HG02642 (cell line): ENCODE measurements around the gene MTCL1.

Source experiments
- ATAC-seq: cut with Tn5 transposase; IDR thresholded peaks from one replicate; pipeline ENCODE4 v1.9.1; 2021; ENCODE audit warnings: mild to moderate bottlenecking; ENCODE audit not compliant: unreplicated experiment, poor library complexity

Gene MTCL1

DNA sequence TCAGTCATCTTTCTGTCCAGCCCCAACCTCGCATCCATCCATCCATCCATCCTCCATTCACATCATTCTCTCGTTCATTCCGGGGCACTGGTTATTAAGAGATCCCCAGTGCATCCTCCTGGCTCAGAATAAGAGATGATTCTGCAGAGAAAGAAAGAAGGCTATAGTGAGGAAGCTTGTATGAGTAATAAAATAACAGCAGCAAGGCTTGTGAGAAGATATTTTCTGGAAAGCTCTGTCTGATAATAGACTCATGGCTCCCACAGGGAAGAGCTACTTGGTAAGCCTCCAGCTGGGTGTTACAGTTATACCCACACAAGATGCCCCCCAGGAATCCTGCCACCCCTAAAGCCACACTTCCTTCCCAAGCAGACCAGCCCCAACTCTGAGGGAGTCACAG, 143.2 kb downstream of the MTCL1 start:
- no peak for ATAC-seq

DNA sequence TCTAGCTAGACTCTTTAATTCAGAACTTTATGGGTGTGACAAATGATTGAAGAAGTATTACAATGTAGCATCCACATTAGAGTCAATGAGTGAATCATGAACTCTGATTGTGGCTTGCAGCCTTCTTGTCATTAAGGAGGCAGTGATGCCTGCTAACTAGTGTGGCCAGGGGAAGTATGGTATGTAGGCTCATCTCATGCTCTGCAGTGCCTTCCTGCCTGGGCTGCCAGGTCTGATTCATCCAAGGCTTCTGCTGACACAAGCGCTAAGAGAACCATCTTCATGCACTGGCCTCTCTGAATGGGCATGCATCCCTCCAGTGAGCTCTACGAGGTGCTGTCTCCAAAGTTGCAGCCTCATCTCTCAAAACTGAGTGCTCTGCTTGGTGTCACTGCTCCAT, 144.3 kb downstream of the MTCL1 start:
- no peak for ATAC-seq

DNA sequence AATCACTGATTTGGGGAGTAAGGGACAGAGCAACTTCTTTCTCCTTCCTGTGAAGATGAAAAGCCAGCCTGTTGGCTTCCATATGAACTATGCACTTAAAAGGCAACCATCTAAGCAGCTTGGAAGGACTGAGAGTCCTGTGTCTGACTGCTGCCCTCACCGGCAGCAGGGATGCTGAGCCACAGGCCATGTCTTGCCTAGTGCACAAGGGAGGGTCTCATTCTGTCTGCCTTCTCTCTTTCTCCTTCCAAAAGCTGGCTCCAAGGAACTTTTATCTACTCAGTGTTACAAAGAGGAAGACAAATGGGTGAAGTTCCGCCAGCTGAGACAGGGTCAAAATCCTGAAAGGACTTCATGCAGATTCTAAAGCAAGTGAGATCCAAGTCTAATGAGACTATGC, 146.3 kb downstream of the MTCL1 start:
- ATAC-seq, result no peak

DNA sequence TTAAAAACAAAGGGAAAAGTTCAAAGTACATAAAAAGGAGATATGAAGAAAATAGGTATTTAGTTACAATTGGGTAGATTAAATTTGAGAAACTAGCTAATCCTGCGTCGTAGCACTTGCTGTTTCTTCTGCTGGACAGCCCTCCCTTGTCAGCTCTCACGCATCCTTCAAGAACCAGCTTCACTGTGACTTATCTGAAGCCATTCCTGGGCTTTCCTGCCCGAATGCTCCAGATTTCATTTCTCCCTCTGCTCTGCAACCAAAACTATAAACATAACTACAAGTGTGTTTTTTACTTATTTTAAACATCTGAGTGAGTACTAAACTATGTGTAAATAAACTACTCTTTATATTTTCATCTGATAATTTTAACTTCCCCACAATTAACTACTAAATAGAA, 149.2 kb downstream of the MTCL1 start:
- no peak for ATAC-seq

DNA sequence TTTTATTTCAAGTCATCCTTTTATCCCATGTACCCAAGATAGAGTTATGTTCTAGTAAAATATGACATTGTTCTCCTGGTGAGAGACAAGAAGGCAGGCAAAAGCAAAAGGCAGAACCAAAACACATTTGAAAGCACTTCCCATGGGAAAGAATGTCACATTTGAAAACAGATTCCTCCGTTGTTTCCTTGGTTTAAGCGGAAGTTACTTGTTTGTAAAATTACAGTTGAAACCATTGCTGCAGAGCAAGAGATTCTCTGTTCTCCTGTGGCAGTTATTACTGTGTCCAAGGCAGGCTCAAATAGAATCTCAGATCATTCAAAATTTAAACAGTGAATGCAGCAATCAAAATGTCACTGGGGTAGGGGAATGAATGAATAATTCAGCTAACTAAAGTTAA, 149.6 kb downstream of the MTCL1 start:
- no peak for ATAC-seq

DNA sequence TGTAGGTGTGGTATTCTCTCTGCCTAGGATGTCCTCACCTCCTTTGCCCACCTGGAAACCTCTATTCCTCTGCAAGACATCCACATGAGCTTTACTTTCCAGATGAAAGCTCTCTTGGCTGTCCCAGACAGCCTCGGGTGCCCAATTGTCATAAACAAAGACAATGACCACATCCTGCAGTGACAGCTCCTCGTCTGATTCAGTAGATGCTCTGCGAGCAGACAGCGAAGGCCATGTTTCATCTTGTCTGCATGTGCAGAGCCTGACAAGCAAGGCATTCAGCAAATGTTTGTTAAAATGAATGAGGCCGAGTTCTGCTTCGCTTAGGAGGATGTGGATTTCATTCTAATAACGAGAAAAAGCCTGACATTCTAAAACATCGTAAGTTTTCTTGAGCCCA, 150.9 kb downstream of the MTCL1 start:
- no peak for ATAC-seq

DNA sequence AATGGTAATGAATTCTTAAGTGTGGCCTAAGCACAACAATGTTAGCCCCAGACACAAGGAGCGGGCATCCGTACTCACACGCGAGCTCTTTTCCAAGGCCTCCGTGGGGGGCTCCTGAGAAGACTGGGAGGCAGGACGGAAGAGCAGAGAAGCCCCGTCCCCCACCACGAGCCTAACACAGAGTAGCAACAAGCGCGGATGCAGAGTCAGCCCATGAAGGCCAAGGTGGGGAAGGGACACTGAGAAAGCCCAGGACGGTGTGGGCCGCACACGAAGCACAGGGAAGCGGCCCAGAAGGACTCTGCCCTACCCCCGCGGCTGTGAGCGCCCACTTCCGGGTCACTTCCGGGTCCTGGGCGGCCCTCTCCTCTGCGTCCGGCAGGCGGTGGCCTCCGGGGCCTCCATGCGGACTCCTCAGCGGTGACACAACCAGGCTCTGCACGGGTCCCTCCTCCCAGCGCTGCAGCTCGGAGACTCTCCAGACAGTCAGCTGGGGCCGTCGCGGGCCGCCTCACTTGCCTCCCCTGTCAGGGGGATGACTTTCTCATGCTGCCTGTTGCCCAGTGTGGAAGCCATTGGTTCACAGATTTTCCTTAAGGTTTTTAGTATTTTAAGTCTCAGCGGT, 151.5 kb downstream of the MTCL1 start:
- ATAC-seq, result no peak

DNA sequence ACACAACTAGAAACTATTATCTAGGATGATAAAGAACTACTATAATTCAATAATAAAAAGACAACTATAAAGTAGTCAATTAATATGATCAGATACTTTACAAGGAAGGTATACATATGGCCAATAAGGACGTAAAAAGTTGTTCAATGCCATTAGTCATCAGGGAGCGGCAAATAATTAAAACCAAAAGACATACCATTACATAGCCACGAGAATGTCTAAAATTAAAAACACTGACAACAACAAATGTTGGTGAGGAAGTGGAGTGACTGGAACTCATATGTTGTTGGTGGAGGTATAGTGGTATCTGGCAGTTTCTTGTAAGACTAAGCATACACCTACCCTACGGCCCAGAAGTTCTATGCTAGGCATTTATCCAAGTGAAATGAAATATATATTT, 152.4 kb downstream of the MTCL1 start:
- no peak for ATAC-seq

DNA sequence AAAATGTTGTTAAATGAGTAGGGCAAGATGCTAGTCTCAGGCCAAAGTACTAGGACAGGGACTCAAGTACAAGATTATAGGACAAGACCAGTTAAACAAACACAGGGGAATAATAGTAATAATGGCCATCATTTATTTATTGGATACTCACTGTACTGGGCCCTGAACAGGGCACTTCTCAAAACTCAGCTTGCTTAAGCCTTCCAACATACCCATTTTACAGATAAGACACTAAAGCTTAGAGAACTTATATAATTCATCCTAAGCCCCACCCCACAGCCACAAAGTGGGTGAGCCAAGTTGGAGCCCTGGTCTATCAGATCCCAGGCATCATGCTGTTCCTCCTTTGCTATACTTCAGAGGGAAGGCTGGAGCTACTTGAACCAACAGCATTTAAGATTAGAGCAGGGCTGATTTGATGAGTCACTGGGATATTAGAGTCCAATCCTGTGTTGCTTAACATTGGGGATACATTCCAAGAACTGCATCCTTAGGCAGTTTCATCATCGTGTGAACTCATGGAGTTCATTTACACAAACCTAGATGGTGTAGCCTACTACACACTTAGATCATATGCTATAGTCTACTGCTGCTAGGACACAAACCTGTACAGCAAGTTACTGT, 153.6 kb downstream of the MTCL1 start:
- ATAC-seq, result no peak

DNA sequence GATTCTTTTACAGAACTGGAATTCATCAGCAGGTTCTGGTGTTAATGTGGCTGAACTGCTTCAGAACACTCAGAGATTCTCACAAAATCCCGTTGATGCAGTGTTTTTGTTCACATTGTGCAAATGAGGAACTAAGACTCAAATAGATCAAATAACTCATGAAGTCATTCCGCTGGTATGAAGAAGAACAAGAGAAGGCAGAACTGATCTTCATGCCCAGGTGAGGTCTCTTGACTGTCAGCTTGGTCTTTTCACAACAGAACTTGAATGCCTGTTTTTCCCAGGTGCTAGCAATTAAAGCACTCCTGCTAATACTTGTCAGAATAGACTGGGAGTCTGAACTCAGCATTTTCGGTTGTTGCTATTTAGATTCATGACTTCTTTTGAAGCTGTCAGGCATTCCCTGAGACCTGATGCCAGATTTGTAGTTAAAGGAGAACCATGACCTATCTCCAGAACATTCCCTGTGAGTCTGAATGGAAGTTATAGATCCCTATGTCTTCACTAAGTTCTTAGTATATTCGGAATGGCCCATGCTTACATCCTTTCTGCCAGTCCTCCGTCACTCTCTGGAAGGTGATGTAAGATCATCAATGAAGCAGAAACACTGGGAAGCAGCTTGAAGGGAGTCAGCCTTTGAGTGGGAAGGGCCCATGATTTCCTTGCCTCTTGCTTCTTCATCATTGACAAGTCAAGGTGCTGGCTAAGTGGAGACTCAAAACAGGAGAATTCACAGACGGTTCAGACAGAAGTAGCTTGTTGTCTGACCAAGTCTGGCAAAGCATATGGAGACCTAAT, 155.7 kb downstream of the MTCL1 start:
- ATAC-seq, result no peak

DNA sequence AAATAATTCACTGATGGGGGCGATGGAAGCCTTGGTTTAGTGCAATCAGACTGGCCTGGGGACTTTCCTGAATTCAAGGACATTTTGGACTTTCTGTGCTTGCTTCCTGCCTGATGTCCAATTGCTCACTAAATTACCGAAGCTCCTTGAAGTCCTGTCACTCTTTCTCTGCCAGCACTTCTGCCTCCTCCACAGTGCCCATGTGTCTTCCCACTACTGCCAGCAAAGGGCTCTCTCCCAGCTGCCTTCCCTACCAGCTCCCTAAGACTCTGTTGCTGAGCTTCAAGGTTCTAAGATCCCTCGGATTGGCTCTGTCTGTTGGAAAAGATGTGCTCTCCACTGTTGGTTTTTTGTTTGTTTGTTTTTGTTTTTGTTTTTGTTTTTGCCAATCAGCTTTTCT, 158.1 kb downstream of the MTCL1 start:
- ATAC-seq, result no peak

DNA sequence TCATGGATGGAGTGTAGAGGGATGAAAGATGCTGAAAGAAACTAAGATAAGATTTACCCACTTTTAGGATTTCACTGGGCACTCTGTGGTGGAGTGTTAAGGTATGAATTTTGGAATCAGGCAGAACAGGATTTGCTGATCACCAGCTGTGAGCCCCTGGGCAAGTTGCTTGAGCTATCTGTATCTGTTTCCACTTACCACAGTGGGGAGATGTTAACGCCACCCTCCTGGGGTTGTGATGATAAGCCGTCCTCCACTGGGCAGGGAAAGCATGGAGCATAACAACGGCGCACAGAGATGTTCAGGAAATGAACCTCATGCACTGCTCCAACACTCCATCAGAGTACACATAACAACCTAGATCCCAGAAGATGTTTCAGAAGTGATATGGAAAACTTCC, 160.6 kb downstream of the MTCL1 start:
- ATAC-seq, result no peak

DNA sequence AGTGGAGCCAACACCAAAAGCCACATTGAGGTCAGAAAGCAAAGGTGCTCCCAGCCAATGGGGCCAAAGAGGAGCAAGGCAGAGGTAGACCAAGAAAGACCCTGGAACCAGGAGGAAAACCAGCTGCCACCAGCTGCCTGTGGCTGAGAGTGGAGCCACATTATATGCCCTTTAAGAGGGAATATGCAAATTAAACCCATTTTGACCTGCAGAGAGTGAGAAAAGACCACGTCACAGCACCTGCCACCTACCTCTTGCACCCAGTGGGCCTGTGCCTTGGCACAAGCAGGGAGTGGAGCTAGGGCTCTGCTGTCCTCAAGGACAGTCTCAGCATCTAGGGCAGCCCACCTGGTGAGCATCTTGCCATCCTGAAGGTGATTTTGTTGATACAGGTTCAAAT, 161.3 kb downstream of the MTCL1 start:
- ATAC-seq, result no peak

DNA sequence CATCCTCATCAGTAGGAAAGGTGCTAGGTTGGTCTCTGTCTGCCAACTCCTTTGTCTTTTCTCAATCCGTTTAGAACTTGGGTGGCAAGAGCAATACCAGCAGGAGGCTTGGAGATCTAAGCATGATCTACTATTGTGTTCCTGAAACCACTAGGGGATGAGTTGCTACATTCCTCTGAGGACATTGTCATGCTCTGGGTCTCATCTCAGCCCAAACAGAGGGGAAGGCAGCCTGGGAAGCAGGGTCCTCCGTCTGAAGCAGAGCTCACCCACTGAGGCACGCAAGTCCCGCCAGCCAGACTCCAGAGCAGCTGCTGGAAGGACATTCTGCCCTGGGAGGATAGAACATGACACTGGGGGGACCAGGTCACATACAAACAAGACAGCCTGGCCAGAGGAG, 162.9 kb downstream of the MTCL1 start:
- no peak for ATAC-seq

DNA sequence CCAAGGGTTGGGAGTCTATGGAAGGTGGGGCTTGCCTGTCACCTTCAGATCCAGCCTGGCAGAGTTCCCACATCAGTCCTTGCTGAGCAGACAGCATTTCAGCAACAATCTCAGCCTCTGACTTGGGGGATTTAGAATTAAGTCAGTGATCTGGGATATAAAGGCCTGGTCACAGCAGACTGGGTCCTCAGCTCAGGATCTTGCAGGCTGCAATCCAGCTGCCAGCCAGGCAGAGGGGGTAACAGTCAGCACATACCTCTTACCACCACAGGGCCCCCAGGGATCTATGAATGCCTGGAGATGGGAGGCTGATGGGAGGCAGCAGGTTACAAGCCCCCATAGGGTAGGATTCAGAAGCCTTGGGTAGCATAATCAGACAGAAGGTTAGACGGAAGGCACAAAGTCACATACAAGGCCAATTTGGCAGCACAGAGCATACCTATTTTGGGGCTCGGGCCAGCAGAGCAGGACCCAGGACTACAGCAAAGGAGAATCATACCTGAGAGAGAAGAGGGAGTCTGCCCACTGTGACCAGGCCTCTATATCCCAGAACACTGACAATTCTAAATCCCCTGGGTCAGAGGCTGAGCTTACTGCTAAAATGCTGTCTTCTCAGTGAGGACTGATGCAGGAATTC, 163.5 kb downstream of the MTCL1 start:
- no peak for ATAC-seq

DNA sequence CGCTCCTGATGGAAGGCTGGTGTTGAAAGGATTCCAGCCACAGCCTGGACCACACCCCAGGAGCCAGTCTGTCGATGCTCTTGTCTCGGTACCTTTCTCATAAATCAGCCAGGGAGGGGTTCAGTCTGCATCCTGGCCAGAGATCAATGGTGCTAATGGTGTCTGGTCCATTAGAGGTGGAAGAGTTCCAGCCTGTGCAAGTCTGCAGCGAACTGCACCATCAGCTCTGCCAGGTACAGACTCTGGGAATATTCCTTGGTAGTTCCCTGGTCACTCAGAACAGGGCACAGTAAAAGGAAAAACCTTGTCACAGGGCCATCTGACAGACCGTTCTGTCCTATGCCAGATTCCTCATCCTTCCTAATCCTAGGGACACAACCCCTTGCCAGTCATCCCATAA, 164.3 kb downstream of the MTCL1 start:
- ATAC-seq, result no peak

DNA sequence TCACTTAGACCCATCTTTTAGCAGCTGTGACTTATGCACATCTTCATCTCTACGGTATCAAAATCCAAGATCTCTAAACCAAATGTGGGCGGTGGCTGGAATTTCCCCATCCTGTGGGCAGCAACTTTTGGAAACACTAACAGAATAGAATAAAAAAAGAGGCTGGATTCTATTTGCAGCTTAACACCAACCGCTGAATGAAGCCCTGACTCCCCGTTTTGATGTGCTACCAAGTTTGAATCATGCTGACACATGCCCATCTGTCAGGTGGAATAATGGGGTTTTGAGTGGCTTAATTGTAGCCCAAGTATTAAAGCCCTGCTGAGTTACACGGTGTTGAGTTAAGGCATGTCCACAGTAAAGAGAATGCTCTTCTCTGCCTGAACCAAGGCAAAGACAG, 165.2 kb downstream of the MTCL1 start:
- ATAC-seq, result no peak

DNA sequence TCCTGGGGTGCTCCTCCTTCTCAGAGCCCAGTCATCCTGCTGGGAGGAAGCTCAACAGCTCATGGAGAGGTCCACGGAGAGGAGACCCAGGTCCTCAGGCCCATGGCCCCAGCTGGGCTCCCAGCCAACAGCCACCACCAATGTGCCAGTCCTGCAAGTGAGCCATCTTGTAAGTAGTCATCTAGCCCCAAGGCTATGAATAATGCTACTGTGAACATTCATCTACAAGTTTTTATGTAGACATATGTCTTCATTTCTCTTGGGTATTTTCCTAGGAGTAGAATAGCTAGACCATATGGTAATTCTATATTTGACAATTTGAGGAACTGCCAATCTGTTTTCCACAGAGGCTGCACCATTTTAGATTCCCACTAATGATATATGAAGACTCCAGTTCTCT, 166.1 kb downstream of the MTCL1 start:
- no peak for ATAC-seq

DNA sequence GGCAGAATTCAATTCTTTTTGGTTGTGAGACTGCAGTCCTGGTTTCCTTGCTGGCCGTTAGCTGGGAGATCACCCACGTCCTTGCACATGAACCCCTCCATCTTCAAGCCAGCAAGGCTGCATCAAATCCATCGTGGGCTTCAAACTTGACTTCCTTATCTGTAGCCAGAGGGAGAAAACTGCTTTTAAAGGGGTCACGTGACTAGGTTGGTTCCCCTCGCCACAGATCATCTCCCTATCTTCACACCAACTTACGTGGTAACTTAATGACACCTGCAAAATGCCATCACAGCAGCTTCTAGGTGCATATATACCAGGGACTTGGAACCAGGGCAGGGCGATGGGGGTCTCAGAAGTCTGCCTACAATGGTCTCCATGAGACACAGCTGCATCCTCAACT, 169.5 kb downstream of the MTCL1 start:
- ATAC-seq, result no peak

DNA sequence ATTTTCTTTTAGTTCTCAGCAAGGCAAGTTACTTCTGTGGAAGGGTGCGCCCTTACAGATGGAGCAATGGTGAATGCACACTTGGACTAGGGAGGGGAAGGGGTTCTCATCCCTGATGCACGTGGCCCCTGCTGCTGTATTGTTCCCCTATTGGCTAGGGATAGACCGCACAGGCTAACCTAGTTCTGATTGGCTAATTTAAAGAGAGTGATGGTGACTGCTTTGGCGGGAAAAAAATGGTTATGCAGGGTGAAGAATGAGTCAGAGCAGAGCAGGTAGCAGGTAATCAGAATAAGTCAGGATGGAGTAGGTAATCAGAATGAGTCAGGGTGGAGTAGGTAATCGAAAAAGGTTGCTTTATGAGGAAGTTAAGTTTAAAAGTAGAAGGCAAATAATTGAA, 171.5 kb downstream of the MTCL1 start:
- ATAC-seq, result no peak

DNA sequence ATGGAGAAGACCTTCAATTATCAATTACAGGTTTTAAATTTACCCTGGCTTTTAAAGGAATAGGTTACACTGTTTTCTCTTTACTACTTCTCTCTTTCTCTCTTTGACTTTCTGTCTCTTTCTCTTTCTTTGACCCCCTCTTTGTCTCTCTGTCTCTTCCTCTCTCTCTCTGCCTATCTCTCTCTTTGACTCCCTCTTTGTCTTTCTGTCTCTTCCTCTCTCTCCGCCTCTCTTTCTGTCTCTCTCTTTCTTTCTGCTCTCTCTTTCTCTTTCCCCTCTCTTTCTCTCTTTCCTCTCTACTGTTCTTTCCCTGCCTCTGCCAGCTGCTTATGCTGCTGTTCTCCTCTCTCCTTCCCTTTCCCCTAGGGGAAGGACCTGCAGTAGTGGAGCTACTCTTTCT, 175.7 kb downstream of the MTCL1 start:
- no peak for ATAC-seq
